22Rv1 (cell line): ENCODE measurements around the gene STIM1.
"Not testable (repeated sequence)": the region's sequence is repeated elsewhere in the genome, so short reads cannot be mapped to it uniquely, and the experiment has no call there.

Experiments used
- ZFX ChIP-seq: fragments of 450-650 bp; IDR thresholded peaks from 2 replicates; pipeline ENCODE4 v1.6.1; 2017; ENCODE audit warnings: antibody characterized with exemption, borderline replicate concordance
- TF ChIP-seq, protein P1 (sequence below): fragments of 450-650 bp; IDR thresholded peaks from 2 replicates; pipeline ENCODE4 v1.5.1; 2017; ENCODE audit warnings: mild to moderate bottlenecking

DNA sequence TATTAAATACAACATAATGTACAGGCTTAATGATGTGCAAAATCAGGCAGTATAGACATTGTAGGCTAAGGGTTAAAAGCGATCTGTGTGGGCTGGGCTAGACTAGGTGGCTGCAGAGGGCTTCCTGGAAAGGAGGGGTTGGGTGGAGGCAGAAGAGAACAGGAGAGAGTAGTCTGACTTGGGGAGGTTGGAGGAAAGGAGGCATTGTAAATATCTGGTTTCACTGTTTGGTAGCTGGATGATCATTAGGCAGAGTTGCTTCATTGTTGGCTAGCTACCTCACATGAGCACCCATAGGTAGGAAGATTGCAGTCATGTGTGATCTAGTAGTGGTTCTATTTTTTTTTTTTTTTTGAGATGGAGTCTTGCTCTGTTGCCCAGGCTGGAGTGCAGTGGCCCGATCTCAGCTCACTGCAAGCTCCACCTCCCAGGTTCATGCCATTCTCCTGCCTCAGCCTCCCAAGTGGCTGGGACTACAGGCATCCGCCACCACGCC, 5.5 kb downstream of the STIM1 start:
- TF ChIP-seq, protein P1, sequence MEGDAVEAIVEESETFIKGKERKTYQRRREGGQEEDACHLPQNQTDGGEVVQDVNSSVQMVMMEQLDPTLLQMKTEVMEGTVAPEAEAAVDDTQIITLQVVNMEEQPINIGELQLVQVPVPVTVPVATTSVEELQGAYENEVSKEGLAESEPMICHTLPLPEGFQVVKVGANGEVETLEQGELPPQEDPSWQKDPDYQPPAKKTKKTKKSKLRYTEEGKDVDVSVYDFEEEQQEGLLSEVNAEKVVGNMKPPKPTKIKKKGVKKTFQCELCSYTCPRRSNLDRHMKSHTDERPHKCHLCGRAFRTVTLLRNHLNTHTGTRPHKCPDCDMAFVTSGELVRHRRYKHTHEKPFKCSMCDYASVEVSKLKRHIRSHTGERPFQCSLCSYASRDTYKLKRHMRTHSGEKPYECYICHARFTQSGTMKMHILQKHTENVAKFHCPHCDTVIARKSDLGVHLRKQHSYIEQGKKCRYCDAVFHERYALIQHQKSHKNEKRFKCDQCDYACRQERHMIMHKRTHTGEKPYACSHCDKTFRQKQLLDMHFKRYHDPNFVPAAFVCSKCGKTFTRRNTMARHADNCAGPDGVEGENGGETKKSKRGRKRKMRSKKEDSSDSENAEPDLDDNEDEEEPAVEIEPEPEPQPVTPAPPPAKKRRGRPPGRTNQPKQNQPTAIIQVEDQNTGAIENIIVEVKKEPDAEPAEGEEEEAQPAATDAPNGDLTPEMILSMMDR: not testable (repeated sequence)
- TF ChIP-seq ZFX: not testable (repeated sequence)
